ENCODE data around the gene IL12B. TPM values are rescaled to one million over a fixed set of nuclear protein-coding genes. Genes with fewer than 3 reads are reported as not detected.

IL12B gene
- total and polyA plus RNA-seq, 4 donors: not detected

DNA sequence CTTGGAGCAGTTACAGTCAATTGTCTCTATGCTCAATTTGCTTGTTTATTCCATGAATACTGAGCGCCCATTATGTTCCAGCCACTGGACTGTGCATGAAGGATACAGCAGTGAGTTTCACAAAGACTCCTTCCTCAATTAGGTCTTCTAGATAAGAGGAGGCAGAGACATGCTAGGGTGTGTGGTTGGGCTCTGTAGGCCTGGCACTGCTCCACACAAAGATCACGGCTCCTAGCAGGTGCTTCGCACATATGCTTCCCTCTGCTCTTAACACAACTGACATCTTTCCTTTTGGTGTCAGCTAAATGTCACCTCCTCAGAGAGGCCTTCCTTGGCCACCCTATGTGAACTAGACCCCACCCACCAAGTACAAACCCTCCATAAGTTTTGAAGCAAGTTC lies 10.9 kb downstream of the IL12B start:
- no peak for DNase-seq (ENCODE audit: low spot score)
- no peak overlapping the region for H3K9ac ChIP-seq (ENCODE audit: low read depth in 1 of 2, low read length in 2 of 2)
- no peaks in the 10 kb centered on the region for H3K4me1 ChIP-seq (ENCODE audit: control insufficient read depth in 4 of 4, insufficient read depth in 4 of 4, low read length in 3 of 4)
- H3K27ac ChIP-seq (ENCODE audit: low read depth in 1 of 2, low read length in 2 of 2): no peak overlapping the region
- WGBS: 82% methylated on average over 3 of the region's 3 CpGs
- H3K4me3 ChIP-seq (ENCODE audit: low read depth in 1 of 3, low read length in 3 of 3): no peak overlapping the region
- no peaks in the 10 kb centered on the region for H3K27me3 ChIP-seq (ENCODE audit: control insufficient read depth in 4 of 4, insufficient read depth in 4 of 4, low read length in 3 of 4)
- H3K36me3 ChIP-seq (ENCODE audit: control insufficient read depth in 4 of 4, insufficient read depth in 3 of 4, low read depth in 1 of 4, low read length in 3 of 4): no peaks in the 10 kb centered on the region
- TF ChIP-seq NR2F2 (IDR thresholded peaks at IDR 0.05) (no peak), EGR1 (IDR thresholded peaks at IDR 0.05; ENCODE audit: low read depth in 2 of 2) (no peak), RXRA (IDR thresholded peaks at IDR 0.05) (no peak), YY1 (IDR thresholded peaks at IDR 0.05) (no peak), JUND (IDR thresholded peaks at IDR 0.05) (no peak), HNF4A (conservative IDR thresholded peaks at IDR 0.05) (no peak), TAF1 (conservative IDR thresholded peaks at IDR 0.05) (no peak), SP1 (IDR thresholded peaks at IDR 0.05) (no peak), FOXA2 (IDR thresholded peaks at IDR 0.05) (no peak), FOXA1 (IDR thresholded peaks at IDR 0.05) (no peak), RAD21 (IDR thresholded peaks at IDR 0.05) (no peak), GABPA (IDR thresholded peaks at IDR 0.05 in 1 of 2, conservative IDR thresholded peaks at IDR 0.05 in 1 of 2) (no peak), HNF4G (IDR thresholded peaks at IDR 0.05) (no peak)
- TF ChIP-seq, protein P1, sequence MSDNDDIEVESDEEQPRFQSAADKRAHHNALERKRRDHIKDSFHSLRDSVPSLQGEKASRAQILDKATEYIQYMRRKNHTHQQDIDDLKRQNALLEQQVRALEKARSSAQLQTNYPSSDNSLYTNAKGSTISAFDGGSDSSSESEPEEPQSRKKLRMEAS (IDR thresholded peaks at IDR 0.05): no peak
- TF ChIP-seq, protein P2, sequence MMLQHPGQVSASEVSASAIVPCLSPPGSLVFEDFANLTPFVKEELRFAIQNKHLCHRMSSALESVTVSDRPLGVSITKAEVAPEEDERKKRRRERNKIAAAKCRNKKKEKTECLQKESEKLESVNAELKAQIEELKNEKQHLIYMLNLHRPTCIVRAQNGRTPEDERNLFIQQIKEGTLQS (IDR thresholded peaks at IDR 0.05): no peak
- TF ChIP-seq, protein P3, sequence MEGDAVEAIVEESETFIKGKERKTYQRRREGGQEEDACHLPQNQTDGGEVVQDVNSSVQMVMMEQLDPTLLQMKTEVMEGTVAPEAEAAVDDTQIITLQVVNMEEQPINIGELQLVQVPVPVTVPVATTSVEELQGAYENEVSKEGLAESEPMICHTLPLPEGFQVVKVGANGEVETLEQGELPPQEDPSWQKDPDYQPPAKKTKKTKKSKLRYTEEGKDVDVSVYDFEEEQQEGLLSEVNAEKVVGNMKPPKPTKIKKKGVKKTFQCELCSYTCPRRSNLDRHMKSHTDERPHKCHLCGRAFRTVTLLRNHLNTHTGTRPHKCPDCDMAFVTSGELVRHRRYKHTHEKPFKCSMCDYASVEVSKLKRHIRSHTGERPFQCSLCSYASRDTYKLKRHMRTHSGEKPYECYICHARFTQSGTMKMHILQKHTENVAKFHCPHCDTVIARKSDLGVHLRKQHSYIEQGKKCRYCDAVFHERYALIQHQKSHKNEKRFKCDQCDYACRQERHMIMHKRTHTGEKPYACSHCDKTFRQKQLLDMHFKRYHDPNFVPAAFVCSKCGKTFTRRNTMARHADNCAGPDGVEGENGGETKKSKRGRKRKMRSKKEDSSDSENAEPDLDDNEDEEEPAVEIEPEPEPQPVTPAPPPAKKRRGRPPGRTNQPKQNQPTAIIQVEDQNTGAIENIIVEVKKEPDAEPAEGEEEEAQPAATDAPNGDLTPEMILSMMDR (IDR thresholded peaks at IDR 0.05; ENCODE audit: low read depth, low read length, missing input control): no peak
- TF ChIP-seq, protein P4, sequence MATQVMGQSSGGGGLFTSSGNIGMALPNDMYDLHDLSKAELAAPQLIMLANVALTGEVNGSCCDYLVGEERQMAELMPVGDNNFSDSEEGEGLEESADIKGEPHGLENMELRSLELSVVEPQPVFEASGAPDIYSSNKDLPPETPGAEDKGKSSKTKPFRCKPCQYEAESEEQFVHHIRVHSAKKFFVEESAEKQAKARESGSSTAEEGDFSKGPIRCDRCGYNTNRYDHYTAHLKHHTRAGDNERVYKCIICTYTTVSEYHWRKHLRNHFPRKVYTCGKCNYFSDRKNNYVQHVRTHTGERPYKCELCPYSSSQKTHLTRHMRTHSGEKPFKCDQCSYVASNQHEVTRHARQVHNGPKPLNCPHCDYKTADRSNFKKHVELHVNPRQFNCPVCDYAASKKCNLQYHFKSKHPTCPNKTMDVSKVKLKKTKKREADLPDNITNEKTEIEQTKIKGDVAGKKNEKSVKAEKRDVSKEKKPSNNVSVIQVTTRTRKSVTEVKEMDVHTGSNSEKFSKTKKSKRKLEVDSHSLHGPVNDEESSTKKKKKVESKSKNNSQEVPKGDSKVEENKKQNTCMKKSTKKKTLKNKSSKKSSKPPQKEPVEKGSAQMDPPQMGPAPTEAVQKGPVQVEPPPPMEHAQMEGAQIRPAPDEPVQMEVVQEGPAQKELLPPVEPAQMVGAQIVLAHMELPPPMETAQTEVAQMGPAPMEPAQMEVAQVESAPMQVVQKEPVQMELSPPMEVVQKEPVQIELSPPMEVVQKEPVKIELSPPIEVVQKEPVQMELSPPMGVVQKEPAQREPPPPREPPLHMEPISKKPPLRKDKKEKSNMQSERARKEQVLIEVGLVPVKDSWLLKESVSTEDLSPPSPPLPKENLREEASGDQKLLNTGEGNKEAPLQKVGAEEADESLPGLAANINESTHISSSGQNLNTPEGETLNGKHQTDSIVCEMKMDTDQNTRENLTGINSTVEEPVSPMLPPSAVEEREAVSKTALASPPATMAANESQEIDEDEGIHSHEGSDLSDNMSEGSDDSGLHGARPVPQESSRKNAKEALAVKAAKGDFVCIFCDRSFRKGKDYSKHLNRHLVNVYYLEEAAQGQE (IDR thresholded peaks at IDR 0.05): no peak
- TF ChIP-seq, protein P5, sequence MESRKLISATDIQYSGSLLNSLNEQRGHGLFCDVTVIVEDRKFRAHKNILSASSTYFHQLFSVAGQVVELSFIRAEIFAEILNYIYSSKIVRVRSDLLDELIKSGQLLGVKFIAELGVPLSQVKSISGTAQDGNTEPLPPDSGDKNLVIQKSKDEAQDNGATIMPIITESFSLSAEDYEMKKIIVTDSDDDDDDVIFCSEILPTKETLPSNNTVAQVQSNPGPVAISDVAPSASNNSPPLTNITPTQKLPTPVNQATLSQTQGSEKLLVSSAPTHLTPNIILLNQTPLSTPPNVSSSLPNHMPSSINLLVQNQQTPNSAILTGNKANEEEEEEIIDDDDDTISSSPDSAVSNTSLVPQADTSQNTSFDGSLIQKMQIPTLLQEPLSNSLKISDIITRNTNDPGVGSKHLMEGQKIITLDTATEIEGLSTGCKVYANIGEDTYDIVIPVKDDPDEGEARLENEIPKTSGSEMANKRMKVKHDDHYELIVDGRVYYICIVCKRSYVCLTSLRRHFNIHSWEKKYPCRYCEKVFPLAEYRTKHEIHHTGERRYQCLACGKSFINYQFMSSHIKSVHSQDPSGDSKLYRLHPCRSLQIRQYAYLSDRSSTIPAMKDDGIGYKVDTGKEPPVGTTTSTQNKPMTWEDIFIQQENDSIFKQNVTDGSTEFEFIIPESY (IDR thresholded peaks at IDR 0.05): no peak
- no peaks in the 10 kb centered on the region for H3K9me3 ChIP-seq (ENCODE audit: control insufficient read depth in 4 of 4, low read length in 3 of 4)

Data from liver (tissue), 9 donors.